ENCODE results near the gene OOSP2.

DNA sequence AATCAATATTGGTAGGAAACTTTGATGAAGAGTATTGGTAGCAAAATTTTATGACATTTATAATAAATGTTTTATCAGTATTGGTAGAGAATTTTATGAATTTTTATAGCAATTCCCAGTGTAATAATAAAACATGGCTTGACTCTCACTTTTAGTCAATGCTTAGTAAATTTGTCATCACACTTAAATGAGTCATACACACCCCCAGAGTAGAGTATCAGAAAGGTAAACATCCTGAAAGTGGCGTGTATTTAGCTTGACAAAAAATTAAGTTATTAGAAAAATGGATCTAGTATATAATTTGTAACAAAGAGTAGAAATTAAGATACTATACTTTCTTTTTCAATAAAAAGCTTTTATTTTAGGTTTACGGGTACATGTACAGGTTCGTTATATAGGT is 18.8 kb downstream of the OOSP2 start:
- TF ChIP-seq POLR2A (IDR thresholded peaks at IDR 0.05; ENCODE audit: low read depth), result no peak
- TF ChIP-seq, protein P1, sequence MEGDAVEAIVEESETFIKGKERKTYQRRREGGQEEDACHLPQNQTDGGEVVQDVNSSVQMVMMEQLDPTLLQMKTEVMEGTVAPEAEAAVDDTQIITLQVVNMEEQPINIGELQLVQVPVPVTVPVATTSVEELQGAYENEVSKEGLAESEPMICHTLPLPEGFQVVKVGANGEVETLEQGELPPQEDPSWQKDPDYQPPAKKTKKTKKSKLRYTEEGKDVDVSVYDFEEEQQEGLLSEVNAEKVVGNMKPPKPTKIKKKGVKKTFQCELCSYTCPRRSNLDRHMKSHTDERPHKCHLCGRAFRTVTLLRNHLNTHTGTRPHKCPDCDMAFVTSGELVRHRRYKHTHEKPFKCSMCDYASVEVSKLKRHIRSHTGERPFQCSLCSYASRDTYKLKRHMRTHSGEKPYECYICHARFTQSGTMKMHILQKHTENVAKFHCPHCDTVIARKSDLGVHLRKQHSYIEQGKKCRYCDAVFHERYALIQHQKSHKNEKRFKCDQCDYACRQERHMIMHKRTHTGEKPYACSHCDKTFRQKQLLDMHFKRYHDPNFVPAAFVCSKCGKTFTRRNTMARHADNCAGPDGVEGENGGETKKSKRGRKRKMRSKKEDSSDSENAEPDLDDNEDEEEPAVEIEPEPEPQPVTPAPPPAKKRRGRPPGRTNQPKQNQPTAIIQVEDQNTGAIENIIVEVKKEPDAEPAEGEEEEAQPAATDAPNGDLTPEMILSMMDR (IDR thresholded peaks at IDR 0.05), result no peak

All from esophagus muscularis mucosa (tissue), 3 donors.